Measurements from ENCODE around the gene VGLL1. TPM values are rescaled to one million over a fixed set of nuclear protein-coding genes. Genes with fewer than 3 reads are reported as not detected.

Gene VGLL1
- total RNA-seq, 1 experiment from 2014 or later = not detected

MicroRNAs encoded within 50 kb of the gene (microRNA counts, 767-probe panel; counts per million panel counts)
- not detected for microRNA hsa-miR-934

Small RNA genes lying within 50 kb of the gene (microRNA-seq; reads per million reads assigned to microRNA genes)
- not detected for gene MIR934 (ENCODE audit: borderline number of aligned reads)

Other genes starting within 250 kb of the VGLL1 start
- not detected for gene ADGRG4, start 231.3 kb upstream of the VGLL1 start, total RNA-seq (2021; ENCODE audit: unreplicated experiment)
- not detected for gene BRS3, start 44.3 kb upstream of the VGLL1 start, total RNA-seq (2021; ENCODE audit: unreplicated experiment)
- 39.7 TPM for gene HTATSF1, start 34.6 kb upstream of the VGLL1 start, total RNA-seq (2021; ENCODE audit: unreplicated experiment)
- gene CD40LG, start 115.9 kb downstream of the VGLL1 start, total RNA-seq (2021; ENCODE audit: unreplicated experiment) = not detected
- gene ARHGEF6, start 248.7 kb downstream of the VGLL1 start, total RNA-seq (2021; ENCODE audit: unreplicated experiment) = 1.9 TPM